ENCODE results near the gene PLA2G12A. TPM values are rescaled to one million over a fixed set of nuclear protein-coding genes. Genes with fewer than 3 reads are reported as not detected.

PLA2G12A gene
- total RNA-seq, 2 donors from 2014 or later: 46.9 to 55.1 TPM

DNA sequence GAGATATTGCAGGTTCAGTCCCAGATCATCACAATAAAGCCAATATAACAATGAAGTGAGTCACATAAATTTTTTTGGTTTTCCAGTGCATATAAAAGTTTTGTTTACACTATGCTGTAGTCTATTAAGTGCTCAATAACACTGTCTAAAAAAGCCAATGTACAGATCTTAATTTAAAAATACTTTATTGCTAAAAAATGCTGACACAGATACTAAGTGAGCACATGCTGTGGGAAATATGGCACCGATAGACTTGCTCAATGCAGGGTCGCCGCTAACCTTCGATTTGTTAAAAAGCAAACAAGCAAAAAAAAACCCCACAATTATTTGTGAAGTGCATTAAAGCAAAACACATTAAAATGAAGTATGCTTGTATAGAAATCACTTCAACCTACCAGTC lies 10.3 kb downstream of the PLA2G12A start:
- Histone ChIP-seq H3K27me3 (no peaks in the 10 kb centered on the region), H3K9me3 (no peaks in the 10 kb centered on the region), H3K4me3 (no peak overlapping the region), H3K9ac (ENCODE audit: low read depth in 2 of 2, low read length in 2 of 2) (no peak overlapping the region), H3K27ac (no peak overlapping the region), H3K4me1 (no peaks in the 10 kb centered on the region), H3K36me3 (no peaks in the 10 kb centered on the region)
- no peak for DNase-seq
- intact Hi-C loops (cut with DNase I): no loop called here
- TF ChIP-seq, protein P1, sequence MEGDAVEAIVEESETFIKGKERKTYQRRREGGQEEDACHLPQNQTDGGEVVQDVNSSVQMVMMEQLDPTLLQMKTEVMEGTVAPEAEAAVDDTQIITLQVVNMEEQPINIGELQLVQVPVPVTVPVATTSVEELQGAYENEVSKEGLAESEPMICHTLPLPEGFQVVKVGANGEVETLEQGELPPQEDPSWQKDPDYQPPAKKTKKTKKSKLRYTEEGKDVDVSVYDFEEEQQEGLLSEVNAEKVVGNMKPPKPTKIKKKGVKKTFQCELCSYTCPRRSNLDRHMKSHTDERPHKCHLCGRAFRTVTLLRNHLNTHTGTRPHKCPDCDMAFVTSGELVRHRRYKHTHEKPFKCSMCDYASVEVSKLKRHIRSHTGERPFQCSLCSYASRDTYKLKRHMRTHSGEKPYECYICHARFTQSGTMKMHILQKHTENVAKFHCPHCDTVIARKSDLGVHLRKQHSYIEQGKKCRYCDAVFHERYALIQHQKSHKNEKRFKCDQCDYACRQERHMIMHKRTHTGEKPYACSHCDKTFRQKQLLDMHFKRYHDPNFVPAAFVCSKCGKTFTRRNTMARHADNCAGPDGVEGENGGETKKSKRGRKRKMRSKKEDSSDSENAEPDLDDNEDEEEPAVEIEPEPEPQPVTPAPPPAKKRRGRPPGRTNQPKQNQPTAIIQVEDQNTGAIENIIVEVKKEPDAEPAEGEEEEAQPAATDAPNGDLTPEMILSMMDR (IDR thresholded peaks at IDR 0.05): no peak

DNA sequence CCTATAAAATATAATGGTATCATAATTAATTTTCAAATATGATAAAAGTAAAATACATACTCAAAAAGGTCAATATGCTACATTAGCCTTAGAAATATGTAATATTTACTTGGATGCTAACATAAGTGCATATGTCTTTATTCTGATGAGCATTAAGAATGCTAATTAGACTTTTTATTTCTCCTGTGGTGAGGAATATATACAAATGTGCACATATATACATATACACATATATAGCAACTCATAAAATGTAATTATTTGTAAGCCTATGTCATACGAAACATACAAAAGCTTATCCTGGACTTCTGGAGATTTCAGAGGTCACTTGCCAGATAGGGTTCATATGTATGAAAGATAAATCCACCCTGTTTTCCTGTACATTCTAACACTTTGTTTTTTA lies 11.1 kb downstream of the PLA2G12A start:
- TF ChIP-seq, protein P1 (IDR thresholded peaks at IDR 0.05): no peak
- H3K4me3 ChIP-seq: no peak overlapping the region
- DNase-seq: no peak
- H3K27me3 ChIP-seq: no peaks in the 10 kb centered on the region
- no peaks in the 10 kb centered on the region for H3K4me1 ChIP-seq
- no peak overlapping the region for H3K9ac ChIP-seq (ENCODE audit: low read depth in 2 of 2, low read length in 2 of 2)
- no peak overlapping the region for H3K27ac ChIP-seq
- H3K36me3 ChIP-seq: no peaks in the 10 kb centered on the region
- H3K9me3 ChIP-seq: no peaks in the 10 kb centered on the region
- intact Hi-C loops (cut with DNase I): no loop called here

GRCh38 chr4:109713500-109713899 lies 16.4 kb downstream of the PLA2G12A start:
- no peaks in the 10 kb centered on the region for H3K36me3 ChIP-seq
- H3K9me3 ChIP-seq: no peaks in the 10 kb centered on the region
- no peak for DNase-seq
- no peaks in the 10 kb centered on the region for H3K27me3 ChIP-seq
- H3K9ac ChIP-seq (ENCODE audit: low read depth in 2 of 2, low read length in 2 of 2): no peak overlapping the region
- H3K4me3 ChIP-seq: no peak overlapping the region
- no peak overlapping the region for H3K27ac ChIP-seq
- TF ChIP-seq, protein P1 (IDR thresholded peaks at IDR 0.05): no peak
- H3K4me1 ChIP-seq: no peaks in the 10 kb centered on the region
- intact Hi-C loops (cut with DNase I): no loop called here

DNA sequence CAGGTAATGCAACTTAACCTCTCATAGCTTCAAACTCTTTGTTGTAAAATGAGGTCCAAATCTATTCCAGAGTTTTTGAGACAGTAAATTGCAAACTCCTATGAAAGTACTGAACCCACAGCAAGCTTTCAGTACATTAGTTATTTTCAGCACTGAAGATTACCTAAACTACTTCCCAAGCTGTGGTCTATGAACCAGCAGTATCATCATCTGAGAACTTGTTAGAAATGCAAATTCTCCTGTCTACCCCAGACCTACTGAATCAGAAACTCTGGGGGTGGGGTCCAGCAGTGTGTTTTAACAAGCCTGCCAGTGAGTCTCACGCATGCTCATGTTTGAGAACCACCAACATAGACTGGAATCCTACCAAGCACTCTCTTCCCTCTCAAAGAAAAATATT lies 20.9 kb downstream of the PLA2G12A start:
- Histone ChIP-seq H3K4me3 (no peak overlapping the region), H3K4me1 (no peaks in the 10 kb centered on the region), H3K9me3 (no peaks in the 10 kb centered on the region), H3K27me3 (no peaks in the 10 kb centered on the region), H3K9ac (ENCODE audit: low read depth in 2 of 2, low read length in 2 of 2) (no peak overlapping the region), H3K36me3 (no peaks in the 10 kb centered on the region), H3K27ac (no peak overlapping the region)
- intact Hi-C loops (cut with DNase I): no loop called here
- DNase-seq: no peak
- TF ChIP-seq, protein P1 (IDR thresholded peaks at IDR 0.05): no peak

GRCh38 chr4:109708435-109708834 lies 21.4 kb downstream of the PLA2G12A start:
- TF ChIP-seq, protein P1 (IDR thresholded peaks at IDR 0.05): no peak
- Histone ChIP-seq H3K4me1 (no peaks in the 10 kb centered on the region), H3K9me3 (no peaks in the 10 kb centered on the region), H3K9ac (ENCODE audit: low read depth in 2 of 2, low read length in 2 of 2) (no peak overlapping the region), H3K27ac (no peak overlapping the region), H3K36me3 (no peaks in the 10 kb centered on the region), H3K27me3 (no peaks in the 10 kb centered on the region), H3K4me3 (no peak overlapping the region)
- intact Hi-C loops (cut with DNase I): no loop called here
- no peak for DNase-seq
